NCI-H2227 treated with DMSO at 0.1 percent for 48 hours (cell line): Measurements from ENCODE around the gene DBX1.
"Not testable (repeated sequence)": the region's sequence is repeated elsewhere in the genome, so short reads cannot be mapped to it uniquely, and the experiment has no call there.

Source experiments
- DNase-seq: peaks from one replicate; lab custom pipeline; 2025; lab: John Stamatoyannopoulos, UW

DBX1 gene

GRCh38 chr11:20161923-20162744, 1.9 kb upstream of the DBX1 start:
- no peak for DNase-seq

DNA sequence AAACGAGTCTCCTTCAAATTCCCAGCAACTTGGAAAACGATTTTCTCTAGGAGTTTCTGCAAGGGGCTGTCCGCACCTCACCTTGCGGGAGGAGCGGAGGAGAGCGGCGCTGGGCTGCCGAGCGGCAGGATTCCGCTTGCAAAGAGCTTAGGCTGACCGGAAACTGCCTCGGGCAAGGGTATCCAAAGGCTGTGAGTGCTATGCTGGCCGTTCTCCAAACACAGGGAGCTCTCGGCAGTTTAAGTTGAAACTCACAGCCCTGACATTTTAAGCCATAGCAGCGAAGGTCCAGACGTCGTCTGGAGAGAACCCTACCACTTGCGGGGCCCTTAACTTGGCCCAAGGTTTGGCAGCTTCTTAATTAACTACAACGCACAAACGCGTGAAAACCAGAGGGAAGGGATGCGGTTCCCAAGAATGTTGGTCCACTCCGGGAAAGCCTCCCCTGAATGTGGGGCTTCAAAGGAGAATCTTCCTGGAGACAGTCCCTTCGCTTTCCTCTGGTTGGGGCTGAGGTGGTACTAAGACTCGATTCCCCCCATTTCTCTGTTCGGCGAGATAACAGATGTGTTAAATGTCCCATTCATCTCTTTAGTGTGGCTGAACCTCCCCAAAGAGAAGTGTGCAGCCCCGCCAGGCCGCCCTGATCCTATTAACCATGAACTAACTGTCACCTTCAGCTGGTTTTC, 1.1 kb upstream of the DBX1 start:
- DNase-seq, result no peak

DNA sequence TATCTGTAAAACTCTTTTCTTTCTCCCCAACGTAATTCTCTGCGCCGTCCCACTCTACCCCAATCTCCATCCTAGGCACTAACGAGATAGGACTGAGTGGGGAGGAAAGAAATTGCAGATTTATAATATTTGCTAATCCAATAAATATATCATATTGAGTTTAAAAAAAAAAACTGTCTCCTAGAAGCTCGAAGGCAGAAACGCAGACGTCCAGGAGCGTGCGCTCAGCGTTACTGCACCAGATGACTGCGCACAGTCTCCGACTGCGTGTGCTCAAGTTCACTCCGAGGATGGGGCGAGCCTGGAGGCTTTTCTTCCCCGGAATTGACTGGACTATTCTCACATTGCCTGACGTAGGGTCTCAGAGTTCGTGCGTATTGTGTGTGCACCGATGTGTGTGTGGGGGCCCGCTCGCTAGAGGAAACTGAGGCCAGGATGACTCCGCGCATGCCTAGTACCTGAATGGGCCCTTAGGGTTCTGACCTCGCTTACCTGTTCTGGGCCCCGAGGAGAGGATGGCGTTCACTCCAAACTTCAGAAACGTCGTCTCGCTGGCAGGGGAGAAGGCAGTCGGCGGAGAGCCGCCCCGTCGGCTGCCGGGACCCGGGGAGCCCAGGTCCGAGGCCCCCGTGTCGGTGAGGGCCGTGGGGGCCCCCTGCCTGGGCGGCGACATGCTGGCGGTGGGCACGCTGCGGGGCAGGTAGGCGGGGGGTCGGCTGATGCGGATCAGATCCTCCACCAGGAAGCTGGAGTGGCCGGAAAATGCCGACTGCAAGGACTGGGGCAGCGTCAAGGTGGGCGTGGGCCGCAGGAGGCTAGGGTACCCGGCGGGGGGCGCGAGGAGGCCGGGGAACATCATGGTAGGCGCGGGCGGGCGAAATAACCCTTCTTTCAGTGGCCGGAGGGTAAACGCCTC, 551 bp downstream of the DBX1 start:
- no peak for DNase-seq

GRCh38 chr11:20158597-20159257, 1.5 kb downstream of the DBX1 start:
- no peak for DNase-seq

DNA sequence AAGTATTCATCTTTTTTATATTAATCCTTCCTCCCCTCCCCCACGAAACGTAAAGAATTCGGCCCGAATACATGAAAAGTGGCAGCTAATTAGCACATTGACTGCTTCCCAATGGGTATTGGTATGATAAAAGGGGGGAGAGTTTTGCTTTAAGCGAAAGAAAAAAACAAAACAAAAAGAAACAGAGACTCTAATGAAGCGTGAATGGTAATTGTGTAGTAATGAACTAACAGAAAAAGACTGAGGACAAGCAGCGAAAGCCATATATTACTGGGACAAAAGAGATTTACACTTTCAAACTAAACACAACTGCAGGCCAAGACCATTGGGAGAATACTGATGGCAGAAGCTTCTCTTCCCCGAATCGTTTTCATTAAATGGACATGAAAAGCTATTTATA, 2.5 kb downstream of the DBX1 start:
- no peak for DNase-seq

GRCh38 chr11:20156876-20157613, 3.2 kb downstream of the DBX1 start:
- DNase-seq, result no peak

- no peak for DNase-seq
Measured at GRCh38 chr11:20156280-20156875, 3.9 kb downstream of the DBX1 start.

DNA sequence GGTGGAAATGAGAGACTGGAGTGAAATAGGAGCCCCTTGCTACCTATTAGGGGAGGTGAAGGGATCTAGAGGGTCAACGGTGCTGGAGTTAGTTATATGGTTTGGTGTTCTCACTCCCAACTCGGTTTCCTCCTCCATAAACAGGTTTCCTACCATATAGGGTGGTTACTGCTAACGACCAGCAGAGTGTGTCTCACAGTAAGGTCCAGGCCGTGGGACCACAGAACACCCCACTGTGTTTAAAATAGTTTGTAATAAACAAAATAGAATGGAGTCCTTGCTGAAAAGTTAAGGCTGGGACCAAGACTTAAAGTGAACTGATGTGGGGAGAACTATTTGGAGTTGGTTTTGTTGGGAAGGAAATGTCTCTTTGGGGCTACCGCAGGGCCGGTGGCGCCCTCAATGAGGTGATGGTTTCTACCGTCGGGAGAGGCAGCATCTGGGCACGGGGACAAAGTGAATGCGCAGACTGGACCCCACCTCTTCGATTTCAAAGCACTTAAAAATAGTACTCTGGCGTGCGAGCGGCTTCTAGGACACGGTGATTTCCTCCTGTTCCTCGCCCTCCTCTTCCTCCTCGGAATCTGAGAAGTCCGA, 4.5 kb downstream of the DBX1 start:
- DNase-seq, result no peak

DNA sequence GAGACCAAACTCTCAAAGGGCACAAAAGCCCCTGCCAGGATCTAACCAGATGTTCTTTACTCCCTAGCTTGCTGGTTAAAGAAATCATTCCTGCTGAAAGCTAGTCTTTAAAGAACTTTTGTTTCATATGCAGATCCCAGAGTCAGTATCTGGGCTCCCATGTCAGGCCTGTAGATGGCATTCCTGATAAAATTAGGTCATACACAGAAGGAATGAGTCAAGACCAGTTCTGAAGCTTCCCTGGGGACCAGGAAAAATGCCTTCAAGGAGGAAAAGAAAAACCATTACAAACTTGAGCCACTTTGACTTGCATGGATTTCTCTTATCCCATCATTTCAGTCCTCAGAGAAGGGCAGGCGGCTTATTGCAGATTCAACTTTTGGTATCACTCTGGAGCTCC, 5.9 kb downstream of the DBX1 start:
- DNase-seq, result no peak

DNA sequence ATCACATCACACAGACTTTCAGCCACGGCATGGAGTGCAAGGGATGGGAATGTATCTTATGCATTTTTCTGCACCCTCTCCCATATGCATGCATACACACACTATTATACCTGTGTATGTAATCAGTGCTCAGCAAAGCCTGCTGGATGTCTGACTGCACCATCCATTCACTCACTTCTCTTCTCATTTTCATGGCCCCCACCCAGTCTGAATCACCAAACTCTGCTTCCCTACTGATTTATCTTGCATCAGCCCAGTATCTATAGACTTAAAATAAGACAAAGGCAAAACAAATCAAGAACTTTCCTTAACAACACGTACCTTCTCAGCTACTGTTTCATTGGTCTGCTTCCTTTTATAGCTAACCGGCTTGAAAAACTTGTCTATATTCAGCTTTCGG, 21.6 kb downstream of the DBX1 start:
- DNase-seq, result no peak

DNA sequence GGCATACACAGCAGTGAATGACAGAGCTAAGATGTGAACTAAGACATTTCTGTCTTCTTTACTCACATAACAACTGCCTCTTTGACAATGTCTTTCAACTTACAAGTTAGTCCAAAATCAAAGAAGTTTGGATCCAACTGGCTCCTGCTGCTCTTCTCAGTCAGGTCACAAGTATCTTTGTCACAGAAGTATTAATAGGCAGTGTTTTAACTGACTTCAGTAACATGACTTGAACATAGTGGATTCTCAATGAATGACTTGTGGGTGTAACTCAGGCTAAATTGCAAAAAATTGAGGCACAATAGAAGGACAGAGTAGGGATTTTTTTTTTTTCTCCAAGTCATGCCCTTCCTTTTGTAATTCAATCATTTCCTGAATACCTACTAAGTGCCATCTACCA, 22.6 kb downstream of the DBX1 start:
- DNase-seq, result no peak

DNA sequence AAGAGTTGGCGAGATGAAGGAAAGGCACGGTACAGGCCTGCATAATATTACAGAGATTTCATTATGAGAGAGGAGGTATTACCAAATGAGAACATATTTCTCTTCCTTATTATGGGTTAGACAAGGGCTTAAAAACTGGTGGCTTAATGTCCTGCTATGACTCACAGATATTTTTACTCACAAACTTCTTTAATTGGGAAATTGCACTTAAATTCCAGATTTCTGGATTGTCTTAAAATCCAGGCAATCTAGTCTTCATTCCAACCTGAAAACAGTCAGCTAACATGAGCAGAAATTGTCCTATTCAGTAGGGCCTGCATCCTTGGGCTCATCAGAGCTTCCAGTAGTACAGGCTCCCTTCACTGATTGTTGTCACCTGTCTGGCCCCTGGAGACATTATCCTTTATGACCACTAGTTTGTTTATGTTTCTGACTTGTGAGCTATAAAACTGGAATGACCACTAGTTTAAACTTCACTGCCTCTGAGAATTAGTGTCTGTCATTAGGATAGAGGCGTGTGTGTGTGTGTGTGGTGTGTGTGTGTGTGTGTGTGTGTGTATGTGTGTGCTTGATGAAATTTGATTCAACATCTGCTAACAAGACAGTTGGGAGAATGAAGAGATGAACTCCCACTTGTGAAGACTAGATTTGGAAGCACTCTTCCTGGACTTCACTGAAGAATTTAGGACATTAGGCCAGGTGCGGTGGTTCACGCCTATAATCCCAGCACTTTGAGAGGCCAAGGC, 25.1 kb downstream of the DBX1 start:
- no peak for DNase-seq

- DNase-seq, result no peak
Measured at GRCh38 chr11:20132667-20133039, 27.6 kb downstream of the DBX1 start.

DNA sequence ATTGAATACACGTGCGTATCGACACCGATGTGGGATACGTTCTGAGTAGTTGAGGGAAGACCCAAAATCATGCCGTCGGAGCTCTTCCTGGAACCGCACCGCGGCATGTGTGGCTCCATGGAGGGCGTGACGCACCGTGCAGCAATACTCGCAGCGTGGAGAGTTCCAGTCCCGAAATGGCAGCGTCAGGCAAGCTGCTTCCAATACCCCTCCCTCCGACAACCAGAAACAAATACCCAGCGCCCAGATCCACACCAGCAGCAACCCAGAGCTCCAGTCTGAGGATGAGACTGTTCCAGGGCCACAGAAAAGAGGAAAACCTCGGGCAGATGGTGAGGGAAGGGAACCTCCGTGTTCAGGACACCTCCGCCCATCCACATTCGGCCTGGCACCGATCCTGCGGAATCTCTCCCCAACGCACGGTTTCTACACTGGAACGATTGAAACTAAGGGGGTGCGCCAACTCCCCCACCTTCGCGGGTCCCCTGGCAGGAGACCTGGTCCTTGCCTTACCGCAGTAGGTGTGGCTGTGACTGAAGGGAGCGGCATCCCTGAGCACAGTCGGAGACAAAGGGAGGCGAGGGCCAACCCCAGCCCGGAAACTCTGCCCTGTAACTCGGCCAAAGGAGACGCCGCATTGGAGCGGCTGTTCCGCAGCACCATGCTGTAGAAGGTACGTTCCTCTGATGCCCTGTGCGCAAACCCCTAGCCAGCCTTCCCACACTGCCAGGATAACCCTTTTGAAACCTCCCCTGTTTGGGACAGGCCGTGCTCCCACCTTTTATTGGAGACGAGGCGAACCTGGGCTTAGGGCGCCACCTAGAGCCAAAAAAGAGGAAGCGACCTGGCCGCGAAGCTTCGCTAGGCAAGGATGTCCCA, 28.2 kb downstream of the DBX1 start:
- no peak for DNase-seq

DNA sequence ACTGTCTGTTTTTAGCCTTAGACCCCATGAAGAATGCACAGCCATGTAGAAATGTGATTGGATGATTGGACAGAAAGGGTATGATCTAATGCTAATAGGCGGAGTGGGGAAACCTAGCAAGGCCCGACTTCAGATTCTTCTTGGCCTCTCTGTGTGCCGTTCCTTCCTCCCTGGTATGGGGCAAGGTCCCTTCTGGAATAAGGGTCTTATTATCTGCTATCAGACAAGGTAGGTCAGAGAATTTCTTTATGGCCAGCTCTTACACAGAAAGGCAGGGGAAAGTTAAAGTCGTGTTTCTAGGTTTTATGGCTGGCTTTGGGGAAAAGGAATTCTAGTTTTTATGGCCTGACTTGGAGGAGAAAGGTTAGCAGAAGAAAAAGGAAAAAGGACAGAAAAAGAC, 30.6 kb downstream of the DBX1 start:
- DNase-seq, result no peak

DNA sequence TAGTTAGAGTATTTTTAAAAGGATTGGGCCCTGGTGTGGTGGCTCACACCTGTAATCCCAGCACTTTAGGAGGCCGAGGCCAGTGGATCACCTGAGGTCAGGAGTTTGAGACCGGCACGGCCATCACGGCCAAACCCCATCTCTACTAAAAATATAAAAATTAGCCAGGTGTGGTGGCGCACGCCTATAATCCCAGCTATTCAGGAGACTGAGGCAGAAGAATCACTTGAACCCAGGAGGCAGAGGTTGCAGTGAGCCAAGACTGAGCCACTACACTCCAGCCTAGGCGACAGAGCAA, 31.8 kb downstream of the DBX1 start:
- DNase-seq, result not testable (repeated sequence)

GRCh38 chr11:20127671-20128527, 32.4 kb downstream of the DBX1 start:
- peak; percentile 48 for DNase-seq

- DNase-seq, result no peak
Measured at GRCh38 chr11:20126724-20127123, 33.6 kb downstream of the DBX1 start.
